IPS DF 4.7 (cell line): ENCODE measurements around the gene HCFC1R1.

Experiments
- DNase-seq: peaks from one replicate; pipeline ENCODE4 v3.0.0-alpha.2; 2013; ENCODE audit warnings: low spot score; ENCODE audit errors: extremely low read depth

HCFC1R1 gene

DNA sequence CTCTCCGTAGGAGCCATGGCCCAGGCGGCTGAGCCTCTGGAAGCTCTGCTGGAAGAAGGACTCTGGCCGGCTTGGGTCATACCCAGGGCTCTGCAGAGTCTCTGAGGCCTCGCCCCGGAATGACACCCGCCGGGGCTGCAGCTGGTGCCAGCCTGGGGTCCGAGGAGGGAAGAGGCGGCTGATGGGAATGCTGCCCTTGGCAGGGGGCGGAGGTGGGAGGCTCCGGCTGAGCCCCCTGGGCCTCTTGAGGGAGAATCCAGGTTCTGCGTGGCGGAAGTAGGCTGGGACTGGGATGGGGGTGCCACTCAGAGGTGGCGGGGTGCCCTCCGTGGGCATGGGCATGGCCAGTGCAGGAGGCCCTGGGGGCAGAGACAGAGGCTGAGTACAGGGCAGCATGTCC is 47.1 kb downstream of the HCFC1R1 start:
- no peak for DNase-seq

DNA sequence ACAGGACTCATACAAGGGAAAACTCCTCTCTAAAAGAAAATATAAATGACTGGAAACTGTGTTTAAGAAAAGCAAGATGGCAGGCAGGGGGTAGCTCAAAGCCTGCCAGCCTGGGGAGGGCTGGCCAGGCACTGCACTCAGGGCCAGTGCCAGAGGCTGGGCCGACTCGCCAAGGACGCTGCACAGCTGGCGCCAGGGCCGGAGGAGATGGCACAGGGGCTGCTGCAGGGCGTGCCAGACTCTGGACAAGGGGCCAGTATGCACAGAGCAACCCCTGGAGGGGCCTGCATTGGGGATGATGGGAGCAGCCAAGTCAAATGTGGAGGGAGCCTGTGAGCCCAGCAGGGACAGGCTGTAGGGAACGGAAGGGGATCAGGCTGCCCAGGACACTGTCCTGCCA is 47.5 kb downstream of the HCFC1R1 start:
- no peak for DNase-seq

DNA sequence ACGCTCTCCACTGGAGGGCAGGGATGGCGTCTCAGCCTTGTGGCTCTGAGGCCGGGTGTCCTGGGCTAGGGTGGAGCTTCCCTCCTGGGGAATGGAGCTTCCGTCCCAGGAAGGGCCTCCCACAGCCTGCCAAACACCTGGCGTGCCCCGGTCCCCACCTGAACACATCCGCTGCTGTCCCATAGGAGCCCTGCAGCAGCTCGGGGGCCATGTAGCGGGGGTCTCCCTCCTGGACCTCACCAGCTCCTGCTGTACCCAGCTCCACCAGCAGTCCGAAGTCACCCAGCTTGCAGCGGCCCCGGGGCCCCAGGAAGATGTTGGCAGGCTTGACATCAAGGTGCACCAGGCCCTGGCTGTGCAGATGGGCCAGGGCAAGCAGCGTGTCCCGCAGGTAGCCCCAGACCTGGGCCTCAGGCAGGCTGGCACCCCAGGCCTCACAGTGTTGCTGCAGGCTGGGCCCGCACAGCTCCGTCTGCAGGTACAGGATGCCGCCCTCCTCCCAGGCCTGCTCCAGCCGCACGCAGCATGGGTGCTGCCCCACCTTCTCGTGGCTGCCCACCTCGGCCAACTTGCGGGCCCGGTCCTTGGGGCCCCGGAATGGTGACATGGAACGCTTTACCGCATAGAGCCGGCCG is 48.5 kb downstream of the HCFC1R1 start:
- DNase-seq: no peak

DNA sequence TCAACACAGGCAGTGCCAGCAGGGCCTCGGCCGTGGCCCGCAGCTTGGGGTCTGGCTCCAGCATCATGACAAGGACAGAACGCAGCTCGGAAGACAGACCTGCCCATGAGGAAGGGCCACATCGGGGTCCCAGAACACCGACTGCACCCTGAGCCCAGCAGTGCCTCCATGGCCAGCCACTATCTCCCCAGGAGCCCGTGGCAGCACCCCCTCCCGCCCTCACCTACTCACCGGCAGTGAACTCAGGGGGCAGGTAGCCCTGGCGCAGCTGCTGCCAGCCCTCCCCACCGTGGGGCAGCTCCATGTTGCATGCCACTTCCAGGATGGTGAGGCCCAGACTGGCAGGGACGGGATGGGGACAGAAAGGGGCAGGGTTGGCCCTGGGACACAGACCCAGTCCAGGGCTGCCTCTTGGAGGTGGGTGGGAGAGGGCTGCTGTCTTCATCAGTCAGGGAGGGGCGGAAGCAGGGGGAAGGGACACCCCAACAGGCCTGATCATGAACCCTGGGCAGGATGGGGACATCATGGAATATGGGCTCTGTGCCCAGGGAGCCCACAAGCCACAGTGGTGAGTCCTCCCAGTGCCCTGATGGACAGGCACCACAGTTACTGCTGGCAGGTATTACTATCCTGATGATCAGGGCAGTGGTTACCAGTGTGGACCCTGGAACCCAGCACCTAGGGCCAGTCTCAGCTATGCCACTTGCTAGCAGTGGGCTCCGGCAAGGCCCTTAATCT is 49.3 kb downstream of the HCFC1R1 start:
- DNase-seq: no peak

DNA sequence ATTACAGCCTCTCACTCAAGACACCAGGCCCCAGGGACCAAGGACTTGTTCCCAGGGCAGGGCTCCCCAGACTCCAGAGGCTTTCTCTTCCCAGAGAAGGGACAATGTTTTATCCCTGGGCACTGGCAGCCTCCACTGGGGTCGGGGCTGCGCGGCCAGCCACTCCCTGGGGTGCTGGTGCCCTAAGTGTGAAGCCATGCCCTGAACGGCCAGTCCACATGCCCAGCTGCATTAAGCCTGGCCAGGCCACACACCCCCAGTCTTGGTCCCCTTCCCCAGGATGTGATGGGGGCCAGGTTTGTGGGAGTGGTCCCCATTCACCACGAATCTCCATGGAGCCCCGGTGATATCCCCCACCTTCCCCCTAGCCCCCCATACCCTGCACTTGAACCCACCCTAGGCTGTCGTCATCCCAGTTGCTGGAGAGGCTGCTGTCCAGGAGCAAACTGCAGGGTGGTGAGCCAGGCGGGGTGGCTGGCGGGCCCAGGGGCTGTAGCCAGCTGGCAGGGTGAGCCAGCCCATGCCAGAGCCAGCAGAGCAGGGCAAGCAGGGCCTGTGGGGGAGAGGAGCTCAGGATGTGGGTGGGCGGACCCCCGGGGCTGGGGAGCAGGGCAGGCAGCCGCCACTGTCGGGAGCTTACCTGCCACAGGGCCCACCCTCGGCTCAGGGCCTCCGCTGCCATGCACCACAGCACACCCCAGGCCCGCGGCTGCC is 50.0 kb downstream of the HCFC1R1 start:
- DNase-seq: no peak

DNA sequence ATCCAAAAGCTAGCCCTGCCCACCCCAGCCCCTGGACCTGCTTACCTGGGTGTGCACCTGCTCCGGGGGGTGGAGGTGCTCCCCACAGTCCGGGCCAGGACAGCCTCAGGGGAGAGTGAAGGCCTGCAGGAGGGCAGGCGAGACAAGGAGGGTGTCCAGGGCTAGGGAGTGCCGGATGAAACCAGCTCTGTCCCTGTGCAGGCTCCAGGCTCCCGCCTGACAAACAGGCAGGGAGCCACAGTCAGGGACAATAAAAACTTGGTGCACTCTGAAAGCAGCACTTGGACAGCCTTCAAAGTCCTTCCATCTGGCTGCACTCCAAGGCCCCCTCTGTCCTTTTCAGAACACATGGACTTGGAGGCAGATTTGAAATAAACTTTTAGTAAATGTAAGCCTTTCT is 50.6 kb downstream of the HCFC1R1 start:
- DNase-seq: no peak
